GM21576 (cell line): ENCODE data around the gene FYB1.

Source experiments
- ATAC-seq: cut with Tn5 transposase; IDR thresholded peaks from one replicate; pipeline ENCODE4 v1.9.1; 2021; ENCODE audit warnings: mild to moderate bottlenecking, moderate library complexity; ENCODE audit not compliant: unreplicated experiment

The FYB1 gene

DNA sequence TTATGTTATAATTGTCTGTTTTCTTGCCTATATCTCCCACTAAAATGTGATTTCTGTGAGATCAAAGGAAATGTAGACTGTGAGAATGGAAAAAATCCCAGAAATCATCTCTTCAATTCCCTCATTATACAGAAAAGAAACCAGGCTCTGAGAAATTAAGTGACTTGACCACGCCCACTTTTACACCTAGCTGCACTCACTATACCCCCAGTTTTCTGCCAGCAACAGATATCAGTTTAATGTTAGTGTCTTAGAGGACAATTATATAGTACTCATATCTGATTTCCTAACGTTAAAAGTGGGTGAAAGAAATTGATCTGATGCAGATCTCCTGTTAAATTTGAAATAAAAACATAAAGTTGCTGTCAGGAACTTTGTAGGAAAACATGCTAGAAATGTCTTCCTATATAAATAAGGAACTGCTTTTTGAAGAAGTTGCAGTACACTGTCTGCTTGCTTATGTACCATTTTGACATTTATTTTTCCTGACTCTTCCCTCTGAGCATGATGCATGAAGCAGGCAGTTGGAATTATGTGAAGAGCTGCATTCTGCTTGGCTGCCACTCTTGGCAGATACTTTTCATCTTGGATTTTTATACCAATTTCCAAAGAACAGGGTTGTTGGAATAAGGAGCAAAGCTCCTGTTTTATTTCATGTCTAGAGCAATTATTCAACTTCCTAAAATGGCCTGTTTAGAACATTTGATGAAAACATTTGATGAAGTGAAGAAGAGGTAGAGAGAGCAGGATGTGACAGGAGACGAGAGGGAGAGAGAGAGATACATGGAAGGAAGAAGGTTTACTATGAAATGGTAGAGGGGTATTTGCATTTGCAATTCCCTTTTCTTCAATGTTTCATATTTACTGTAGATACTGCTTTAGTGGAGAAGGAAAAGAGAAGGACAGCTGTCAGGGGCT lies 87.9 kb downstream of the FYB1 start:
- no peak for ATAC-seq

DNA sequence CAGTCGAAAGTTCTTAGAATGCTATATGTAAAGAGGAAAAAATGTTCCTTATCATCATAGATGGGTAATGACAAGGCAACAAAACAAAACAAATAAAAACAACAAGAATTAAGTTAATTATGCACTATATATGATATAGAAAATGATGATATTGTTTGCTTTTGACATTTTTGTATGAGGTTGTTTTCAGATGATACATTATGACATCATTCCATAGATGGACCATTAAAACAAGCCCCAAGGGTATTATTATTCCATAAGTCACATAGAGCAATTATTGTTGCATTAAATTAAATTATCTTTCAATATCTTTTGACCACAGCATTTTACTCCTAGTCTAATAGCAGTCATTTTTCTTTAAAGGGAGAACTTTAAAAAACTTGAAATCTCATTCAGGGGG lies 88.6 kb downstream of the FYB1 start:
- no peak for ATAC-seq

DNA sequence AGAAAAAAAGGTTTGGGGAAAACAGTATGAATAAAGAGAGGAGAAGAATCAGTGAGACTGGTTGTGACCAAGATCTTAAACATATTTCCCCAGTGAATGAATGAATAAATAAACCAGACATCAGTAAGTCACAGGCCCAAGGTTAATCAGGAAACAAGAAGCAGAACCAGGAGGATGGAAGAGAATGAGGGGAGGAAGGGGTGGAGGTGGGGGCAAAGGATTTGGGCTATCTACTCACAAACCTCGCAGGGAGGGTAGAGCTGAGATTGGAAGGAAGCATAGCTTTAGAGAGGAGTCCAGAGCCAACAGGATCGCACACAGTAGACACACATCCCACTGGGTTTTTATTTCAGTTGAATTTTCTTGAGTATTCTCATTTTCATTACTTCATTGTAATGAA lies 97.4 kb downstream of the FYB1 start:
- no peak for ATAC-seq

GRCh38 chr5:39121315-39121714 lies 98.0 kb downstream of the FYB1 start:
- ATAC-seq: no peak

- ATAC-seq: no peak
Observed at GRCh38 chr5:39120052-39120420, 99.3 kb downstream of the FYB1 start.

DNA sequence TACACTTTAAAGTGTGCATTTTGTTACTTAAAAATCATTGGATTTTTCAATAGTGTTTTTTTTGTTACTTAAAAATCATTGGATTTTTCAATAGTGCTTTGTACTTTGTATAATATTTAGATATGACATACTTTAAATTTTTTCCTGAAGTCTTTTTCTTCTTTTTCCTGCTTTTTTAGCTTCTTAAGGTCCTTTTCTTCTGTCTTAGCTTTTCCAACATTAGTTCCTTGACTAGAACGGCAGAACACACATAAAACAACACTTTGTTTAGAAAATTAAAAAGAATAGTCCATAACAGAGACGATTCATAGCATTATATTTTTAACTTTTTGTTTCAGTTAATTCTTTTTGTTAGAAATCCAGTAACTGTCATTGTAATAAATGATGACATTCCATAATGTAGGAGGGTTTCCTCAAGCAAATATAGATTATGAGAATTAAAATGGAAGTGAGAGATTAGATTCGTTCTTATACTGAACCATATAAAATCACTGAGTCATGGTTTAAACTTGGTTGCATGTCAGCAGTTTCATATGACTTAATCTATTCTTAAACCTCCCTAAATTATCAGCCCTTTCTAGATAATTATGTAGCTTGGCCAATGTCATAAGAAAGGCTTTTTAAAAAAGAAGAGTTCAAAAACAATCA lies 99.8 kb downstream of the FYB1 start:
- ATAC-seq: no peak

GRCh38 chr5:39118638-39119037 lies 100.7 kb downstream of the FYB1 start:
- ATAC-seq: no peak

GRCh38 chr5:39117401-39117800 lies 102.0 kb downstream of the FYB1 start:
- no peak for ATAC-seq

GRCh38 chr5:39116344-39117170 lies 102.8 kb downstream of the FYB1 start:
- no peak for ATAC-seq

DNA sequence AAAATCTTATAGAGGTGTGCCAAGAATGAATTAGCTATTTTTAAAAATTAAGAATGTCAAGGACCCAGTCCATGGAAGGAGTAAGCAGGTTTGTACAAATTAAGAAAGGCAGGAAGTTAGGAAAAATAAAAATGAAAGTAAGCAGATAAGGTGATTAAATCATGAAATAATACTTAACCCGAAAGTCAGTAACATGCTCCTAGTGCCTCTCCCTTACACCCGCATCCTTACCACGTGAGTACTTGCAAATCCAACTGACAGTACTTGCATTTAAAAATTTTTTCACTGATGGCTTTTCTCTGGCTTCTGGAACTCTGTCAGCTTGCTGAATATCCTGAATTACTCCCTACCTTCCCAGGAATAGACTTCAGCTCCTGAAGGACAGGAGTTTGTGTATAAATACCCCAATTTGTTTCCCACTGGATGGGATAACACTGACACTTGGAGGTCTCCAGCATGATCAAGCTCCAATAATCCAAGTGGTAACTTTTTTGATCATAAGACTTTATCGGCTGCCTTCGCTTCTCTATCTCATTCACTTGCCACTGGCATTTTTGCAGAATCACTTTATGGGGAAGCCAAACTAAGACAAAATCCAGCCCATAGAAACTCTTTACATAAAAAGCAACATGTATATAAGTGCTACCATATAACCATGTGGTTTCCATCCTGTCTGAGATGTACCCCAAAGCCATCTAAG lies 103.6 kb downstream of the FYB1 start:
- ATAC-seq: no peak

- no peak for ATAC-seq
Observed at GRCh38 chr5:39114155-39114554, 105.2 kb downstream of the FYB1 start.

DNA sequence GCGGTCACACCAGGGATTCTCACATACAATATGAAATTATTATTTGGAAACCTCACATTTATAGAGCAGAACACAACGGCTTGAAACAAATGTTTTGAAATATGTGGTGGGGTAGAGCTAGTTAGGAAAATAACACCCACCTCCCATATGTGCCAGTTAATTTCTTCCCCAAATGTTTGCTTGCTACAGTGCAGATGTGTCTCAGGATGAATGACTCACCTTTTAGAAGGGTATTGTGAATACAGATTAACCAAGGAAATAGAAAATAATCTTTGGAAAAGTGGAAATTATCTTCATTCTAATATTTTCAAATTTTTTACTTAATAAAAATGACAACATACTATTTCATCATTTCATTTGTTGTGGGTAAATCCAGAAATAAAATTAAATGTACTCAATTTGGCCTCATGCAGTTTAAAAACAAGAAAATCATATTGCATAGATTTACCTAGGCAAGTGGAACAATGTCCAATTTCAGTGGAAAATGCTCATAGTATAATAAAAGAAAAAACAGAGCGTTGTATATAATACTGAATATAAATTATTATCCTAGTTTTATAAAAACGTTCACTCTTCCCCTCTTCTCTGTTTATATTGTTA lies 105.9 kb downstream of the FYB1 start:
- no peak for ATAC-seq

GRCh38 chr5:39109606-39110005 lies 109.8 kb downstream of the FYB1 start:
- no peak for ATAC-seq

- no peak for ATAC-seq
Observed at GRCh38 chr5:39108987-39109386, 110.4 kb downstream of the FYB1 start.

DNA sequence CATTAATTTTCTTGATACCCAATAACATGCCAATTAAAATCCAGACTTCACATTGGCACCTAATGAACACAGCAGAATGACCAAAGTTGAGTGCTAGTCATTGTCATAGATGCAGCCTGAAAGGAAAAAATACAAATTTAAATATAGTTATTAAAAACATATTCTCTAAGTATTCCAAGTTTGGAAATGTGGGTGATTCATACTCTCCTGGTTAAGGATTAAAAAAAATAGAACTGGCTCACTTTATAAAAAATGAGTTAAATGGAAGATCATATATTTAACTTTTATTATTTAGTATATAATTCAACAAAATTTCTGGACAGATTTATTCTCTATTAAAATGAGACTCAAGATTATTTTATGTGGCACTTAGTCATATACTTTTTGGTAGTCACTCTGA lies 112.0 kb downstream of the FYB1 start:
- ATAC-seq: no peak

- ATAC-seq: no peak
Observed at GRCh38 chr5:39106322-39106721, 113.0 kb downstream of the FYB1 start.

DNA sequence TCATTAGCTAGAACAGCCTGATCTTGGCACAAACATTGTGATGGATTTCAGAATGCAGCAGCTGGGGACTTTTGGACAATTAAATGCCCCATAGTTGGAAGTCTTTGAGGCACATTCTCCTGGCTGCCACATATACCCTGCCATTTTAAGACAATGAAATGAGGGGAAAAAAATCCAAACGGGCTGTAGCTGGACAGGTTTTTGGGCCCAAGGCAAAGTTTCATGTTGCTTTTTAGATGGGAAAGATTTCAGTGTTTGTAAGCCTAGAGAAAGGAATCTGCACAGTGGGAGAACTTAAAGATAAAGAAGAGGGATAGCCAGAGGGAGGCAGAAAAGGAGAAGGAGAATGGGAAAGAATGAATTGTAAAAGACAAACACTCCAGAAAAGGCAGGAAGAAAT lies 115.1 kb downstream of the FYB1 start:
- ATAC-seq: no peak

DNA sequence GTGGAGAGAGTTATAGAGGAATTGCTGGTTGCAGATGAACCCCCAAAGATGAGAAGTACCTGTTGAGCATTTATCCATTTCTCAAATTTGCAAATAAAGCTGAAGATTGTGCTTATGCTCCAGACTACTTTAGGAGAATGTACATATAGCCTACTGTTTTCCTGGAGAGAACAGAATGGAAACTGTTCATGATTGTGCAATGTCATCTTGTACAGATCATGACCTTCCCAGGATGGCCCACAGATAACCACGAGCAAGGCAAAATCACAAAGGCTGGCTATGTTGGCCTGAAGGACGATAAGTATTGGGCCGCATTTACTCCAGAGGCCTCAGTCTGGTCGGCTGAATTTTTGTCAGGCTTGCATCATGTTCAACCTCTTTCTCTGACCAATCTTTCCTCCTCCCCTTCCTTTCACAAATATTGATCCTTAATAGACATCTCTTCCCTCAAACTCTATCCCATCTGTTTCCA lies 116.6 kb downstream of the FYB1 start:
- no peak for ATAC-seq

- no peak for ATAC-seq
Observed at GRCh38 chr5:39100851-39101396, 118.4 kb downstream of the FYB1 start.

DNA sequence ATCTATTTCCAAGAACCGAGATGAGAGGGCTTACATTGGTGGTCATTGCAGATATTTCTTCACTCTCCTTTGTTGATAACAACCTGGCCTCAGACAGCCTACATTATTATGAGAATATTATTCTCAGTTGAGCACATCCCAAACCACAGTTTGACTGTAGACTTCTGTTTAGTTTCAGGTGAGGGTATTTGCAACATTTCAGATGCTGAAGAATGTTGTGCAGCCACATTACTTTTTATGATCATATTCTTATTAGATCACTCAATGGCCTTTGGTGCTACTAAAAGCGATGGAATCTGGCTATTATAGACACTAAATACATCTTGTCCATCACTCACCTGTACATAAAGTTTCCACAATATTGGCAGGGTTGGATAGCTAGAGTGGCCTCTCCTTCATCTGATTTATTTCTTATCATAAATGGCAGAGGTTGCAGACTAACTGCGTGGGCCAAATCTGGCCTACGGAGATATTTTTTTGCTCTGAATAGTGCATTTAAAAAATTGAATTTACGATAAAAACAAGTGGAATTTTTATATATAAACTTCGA lies 119.0 kb downstream of the FYB1 start:
- no peak for ATAC-seq
